Glomerular endothelial cell (primary cell): Measurements from ENCODE around the gene PTPRN. TPM values are rescaled to one million over a fixed set of nuclear protein-coding genes. Genes with fewer than 3 reads are reported as not detected.
"Not testable (repeated sequence)": the region's sequence is repeated elsewhere in the genome, so short reads cannot be mapped to it uniquely, and the experiment has no call there.

Experiments
- DNase-seq: peaks from one replicate; pipeline ENCODE4 v3.0.0-alpha.2; 2011; ENCODE audit warnings: low read depth, low spot score; ENCODE audit errors: extremely low read depth
- total RNA-seq: library from RNA; depleted of rRNA; stranded (reverse); fragments of >200 nt; gene quantifications from 2 replicates; pipeline ENCODE4 v1.2.3, GENCODE V29; 2015

Gene PTPRN
- total RNA-seq = 0.47 and 0.97 TPM in 2 replicates

- no peak for DNase-seq
Measured at GRCh38 chr2:219309278-219309677, at the start of gene PTPRN. TSS of gene PTPRN (minus strand) at chr2:219309401. CDS start at chr2:219309332, 69 bp downstream.

GRCh38 chr2:219358170-219359075, 49.2 kb upstream of the PTPRN start:
- DNase-seq = no peak

- no peak for DNase-seq
Measured at GRCh38 chr2:219356834-219357233, 47.6 kb upstream of the PTPRN start.

- DNase-seq = no peak
Measured at GRCh38 chr2:219354582-219354981, 45.4 kb upstream of the PTPRN start.

GRCh38 chr2:219353129-219353528, 43.9 kb upstream of the PTPRN start:
- no peak for DNase-seq

GRCh38 chr2:219352448-219353023, 43.3 kb upstream of the PTPRN start:
- DNase-seq = no peak

GRCh38 chr2:219350710-219351221, 41.6 kb upstream of the PTPRN start:
- DNase-seq = no peak

- DNase-seq = no peak
Measured at GRCh38 chr2:219350215-219350614, 41.0 kb upstream of the PTPRN start.

GRCh38 chr2:219344751-219345430, 35.7 kb upstream of the PTPRN start:
- DNase-seq = no peak

GRCh38 chr2:219335373-219335786, 26.2 kb upstream of the PTPRN start:
- DNase-seq = no peak

GRCh38 chr2:219334076-219334475, 24.9 kb upstream of the PTPRN start:
- DNase-seq = no peak

GRCh38 chr2:219332542-219332941, 23.3 kb upstream of the PTPRN start, which contains the start of gene RESP18:
TSS of gene RESP18 (minus strand) at chr2:219332744.
- DNase-seq = no peak

GRCh38 chr2:219331560-219332213, 22.5 kb upstream of the PTPRN start:
- no peak for DNase-seq

- no peak for DNase-seq
Measured at GRCh38 chr2:219327719-219328118, 18.5 kb upstream of the PTPRN start.

- DNase-seq = no peak
Measured at GRCh38 chr2:219325657-219326315, 16.6 kb upstream of the PTPRN start.

GRCh38 chr2:219325136-219325535, 15.9 kb upstream of the PTPRN start:
- no peak for DNase-seq

GRCh38 chr2:219323434-219323833, 14.2 kb upstream of the PTPRN start:
- no peak for DNase-seq

GRCh38 chr2:219314804-219315468, 5.7 kb upstream of the PTPRN start:
- DNase-seq = no peak

GRCh38 chr2:219312683-219313263, 3.6 kb upstream of the PTPRN start:
- not testable (repeated sequence) for DNase-seq
